OCI-LY1 (cell line): Measurements from ENCODE around the gene AGAP1.

Experiments
- H2AFZ ChIP-seq: fragments of 200-600 bp; sonication (generic), shearing (Covaris generic); 2 replicates; pipeline ENCODE4 v1.6.0; 2014; ENCODE audit warnings: antibody characterized with exemption, mild to moderate bottlenecking, low read length
- H3F3A ChIP-seq: fragments of 200-600 bp; sonication (generic), shearing (Covaris generic); 2 replicates; pipeline ENCODE4 v1.6.0; 2014; ENCODE audit warnings: mild to moderate bottlenecking, antibody characterized with exemption, low read length, moderate library complexity; ENCODE audit not compliant: insufficient read depth
- H3K27ac ChIP-seq: fragments of 200-600 bp; sonication (generic); 2 replicates; pipeline ENCODE4 v1.5.1; 2014; ENCODE audit warnings: low read length, mixed run types, mild to moderate bottlenecking, low read depth; ENCODE audit not compliant: poor library complexity, severe bottlenecking
- H3K27me3 ChIP-seq: fragments of 200-600 bp; sonication (generic); 2 replicates; pipeline ENCODE4 v1.6.0; 2014; ENCODE audit warnings: antibody characterized with exemption, mild to moderate bottlenecking, low read length, moderate library complexity; ENCODE audit not compliant: insufficient read depth
- H3K36me3 ChIP-seq: fragments of 200-600 bp; sonication (generic); 2 replicates; pipeline ENCODE4 v1.6.1; 2014; ENCODE audit warnings: mild to moderate bottlenecking, antibody characterized with exemption, low read length, moderate library complexity, mixed read lengths; ENCODE audit not compliant: insufficient read depth
- H3K4me1 ChIP-seq: fragments of 200-600 bp; sonication (generic); 2 replicates; pipeline ENCODE4 v1.5.1; 2014; ENCODE audit warnings: mild to moderate bottlenecking, low read length, moderate library complexity; ENCODE audit not compliant: insufficient read depth, severe bottlenecking
- H3K4me2 ChIP-seq: fragments of 200-600 bp; sonication (generic), shearing (Covaris generic); 2 replicates; pipeline ENCODE4 v1.6.1; 2014; ENCODE audit warnings: low read length
- H3K4me3 ChIP-seq: fragments of 200-600 bp; sonication (generic); 2 replicates; pipeline ENCODE4 v1.5.1; 2014; ENCODE audit warnings: low read length, low read depth, mild to moderate bottlenecking, mixed read lengths; ENCODE audit not compliant: poor library complexity, severe bottlenecking
- H3K79me2 ChIP-seq: fragments of 200-600 bp; shearing (Covaris generic); 2 replicates; pipeline ENCODE4 v1.6.1; 2016; ENCODE audit warnings: mixed run types, low read length, mixed read lengths; ENCODE audit not compliant: insufficient read depth
- H3K9ac ChIP-seq: fragments of 200-600 bp; sonication (generic), shearing (Covaris generic); 2 replicates; pipeline ENCODE4 v1.6.1; 2014; ENCODE audit warnings: mild to moderate bottlenecking, low read length, mixed read lengths
- H3K9me2 ChIP-seq: fragments of 200-600 bp; sonication (generic), shearing (Covaris generic); 2 replicates; pipeline ENCODE4 v1.6.1; 2014; ENCODE audit warnings: low read depth, mild to moderate bottlenecking, low read length, mixed read lengths
- H3K9me3 ChIP-seq: fragments of 200-600 bp; shearing (Covaris generic); 2 replicates; pipeline ENCODE4 v1.6.1; 2014; ENCODE audit warnings: low read length, mixed read lengths
- H4K20me1 ChIP-seq: fragments of 200-600 bp; sonication (generic), shearing (Covaris generic); 2 replicates; pipeline ENCODE4 v1.6.0; 2016; ENCODE audit warnings: mild to moderate bottlenecking, low read length; ENCODE audit not compliant: insufficient read depth
- EZH2 ChIP-seq: fragments of 200-600 bp; sonication (generic), shearing (Covaris generic); IDR thresholded peaks from 2 replicates; pipeline ENCODE4 v1.8.0; 2017; ENCODE audit warnings: borderline replicate concordance, mixed run types, mild to moderate bottlenecking, antibody characterized with exemption, low read length, moderate library complexity, mixed read lengths
- TF ChIP-seq, protein P1 (sequence below): fragments of 200-600 bp; sonication (generic), shearing (Covaris generic); IDR thresholded peaks from 2 replicates; pipeline ENCODE4 v1.5.1; 2017; ENCODE audit warnings: mild to moderate bottlenecking, antibody characterized with exemption, low read length, moderate library complexity, mixed read lengths

AGAP1 gene

DNA sequence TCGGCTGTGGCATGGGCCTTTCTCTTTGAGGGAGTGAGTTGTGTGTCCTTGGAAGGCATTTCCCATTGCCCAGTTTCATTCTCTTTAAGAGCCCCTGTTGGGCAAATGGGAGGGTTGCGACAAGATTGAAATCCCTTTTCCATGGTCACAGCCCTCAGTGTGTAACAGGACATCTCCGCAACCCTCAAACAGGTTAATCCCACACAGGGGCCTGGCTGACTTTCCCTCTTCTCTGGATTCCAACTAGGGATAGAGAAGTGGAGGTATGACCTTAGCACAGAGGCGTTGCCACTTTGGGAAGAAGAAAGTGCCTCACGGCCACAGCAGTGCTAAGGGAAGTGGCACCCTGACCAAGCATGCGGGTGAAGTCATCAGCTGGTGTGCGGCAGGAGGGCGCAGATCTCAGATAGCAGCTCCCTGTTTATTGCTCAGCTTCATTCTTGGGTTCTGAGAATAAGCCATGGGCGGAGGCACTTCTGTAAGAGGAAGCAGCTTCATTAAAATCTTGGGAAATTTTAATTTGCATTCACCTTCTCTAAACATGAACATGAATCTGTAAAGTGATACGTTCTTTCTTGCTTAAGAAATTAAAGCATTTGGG is 417.9 kb downstream of the AGAP1 start:
- no peaks in the 10 kb centered on the region for H3K27me3 ChIP-seq
- H3F3A ChIP-seq = no peaks in the 10 kb centered on the region
- TF ChIP-seq, protein P1, sequence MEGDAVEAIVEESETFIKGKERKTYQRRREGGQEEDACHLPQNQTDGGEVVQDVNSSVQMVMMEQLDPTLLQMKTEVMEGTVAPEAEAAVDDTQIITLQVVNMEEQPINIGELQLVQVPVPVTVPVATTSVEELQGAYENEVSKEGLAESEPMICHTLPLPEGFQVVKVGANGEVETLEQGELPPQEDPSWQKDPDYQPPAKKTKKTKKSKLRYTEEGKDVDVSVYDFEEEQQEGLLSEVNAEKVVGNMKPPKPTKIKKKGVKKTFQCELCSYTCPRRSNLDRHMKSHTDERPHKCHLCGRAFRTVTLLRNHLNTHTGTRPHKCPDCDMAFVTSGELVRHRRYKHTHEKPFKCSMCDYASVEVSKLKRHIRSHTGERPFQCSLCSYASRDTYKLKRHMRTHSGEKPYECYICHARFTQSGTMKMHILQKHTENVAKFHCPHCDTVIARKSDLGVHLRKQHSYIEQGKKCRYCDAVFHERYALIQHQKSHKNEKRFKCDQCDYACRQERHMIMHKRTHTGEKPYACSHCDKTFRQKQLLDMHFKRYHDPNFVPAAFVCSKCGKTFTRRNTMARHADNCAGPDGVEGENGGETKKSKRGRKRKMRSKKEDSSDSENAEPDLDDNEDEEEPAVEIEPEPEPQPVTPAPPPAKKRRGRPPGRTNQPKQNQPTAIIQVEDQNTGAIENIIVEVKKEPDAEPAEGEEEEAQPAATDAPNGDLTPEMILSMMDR = no peak
- TF ChIP-seq EZH2 = no peak
- no peak overlapping the region for H3K9ac ChIP-seq
- H3K36me3 ChIP-seq = no peaks in the 10 kb centered on the region
- no peaks in the 10 kb centered on the region for H3K9me2 ChIP-seq
- H3K4me2 ChIP-seq = no peak overlapping the region
- no peak overlapping the region for H2AFZ ChIP-seq
- H3K4me1 ChIP-seq = no peaks in the 10 kb centered on the region
- no peak overlapping the region for H3K27ac ChIP-seq
- H3K79me2 ChIP-seq = no peaks in the 10 kb centered on the region
- no peaks in the 10 kb centered on the region; the same call in 1 of the 2 replicates for H4K20me1 ChIP-seq
- no peaks in the 10 kb centered on the region for H3K9me3 ChIP-seq
- no peak overlapping the region for H3K4me3 ChIP-seq

DNA sequence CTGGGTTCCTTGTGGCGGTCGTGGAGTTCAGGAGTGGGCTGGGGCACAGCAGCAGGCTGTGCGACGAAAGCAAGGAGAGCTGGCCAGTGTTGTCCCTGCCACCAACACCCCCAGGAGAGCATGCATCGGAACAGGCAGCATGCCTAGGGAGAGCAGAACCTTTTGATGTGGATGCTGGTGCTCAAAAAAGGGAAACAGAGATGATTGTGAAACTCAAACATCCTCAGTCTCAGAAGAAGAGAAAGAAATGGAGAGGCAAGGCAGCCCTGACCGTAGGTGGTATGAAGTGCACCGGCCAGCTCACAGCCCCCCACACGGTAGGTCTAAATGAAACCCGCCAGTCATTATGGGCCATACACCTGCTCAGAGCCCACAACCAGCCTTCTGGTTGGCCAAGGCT is 420.9 kb downstream of the AGAP1 start:
- no peak overlapping the region for H3K4me2 ChIP-seq
- TF ChIP-seq, protein P1 = no peak
- TF ChIP-seq EZH2 = no peak
- H3F3A ChIP-seq = no peaks in the 10 kb centered on the region
- no peaks in the 10 kb centered on the region for H3K27me3 ChIP-seq
- no peak overlapping the region for H3K27ac ChIP-seq
- H3K9ac ChIP-seq = no peak overlapping the region
- H3K4me3 ChIP-seq = no peak overlapping the region
- no peaks in the 10 kb centered on the region for H3K9me2 ChIP-seq
- no peaks in the 10 kb centered on the region; the same call in 1 of the 2 replicates for H4K20me1 ChIP-seq
- H2AFZ ChIP-seq = no peak overlapping the region
- no peaks in the 10 kb centered on the region for H3K9me3 ChIP-seq
- H3K36me3 ChIP-seq = no peaks in the 10 kb centered on the region
- no peaks in the 10 kb centered on the region for H3K79me2 ChIP-seq
- H3K4me1 ChIP-seq = no peaks in the 10 kb centered on the region

DNA sequence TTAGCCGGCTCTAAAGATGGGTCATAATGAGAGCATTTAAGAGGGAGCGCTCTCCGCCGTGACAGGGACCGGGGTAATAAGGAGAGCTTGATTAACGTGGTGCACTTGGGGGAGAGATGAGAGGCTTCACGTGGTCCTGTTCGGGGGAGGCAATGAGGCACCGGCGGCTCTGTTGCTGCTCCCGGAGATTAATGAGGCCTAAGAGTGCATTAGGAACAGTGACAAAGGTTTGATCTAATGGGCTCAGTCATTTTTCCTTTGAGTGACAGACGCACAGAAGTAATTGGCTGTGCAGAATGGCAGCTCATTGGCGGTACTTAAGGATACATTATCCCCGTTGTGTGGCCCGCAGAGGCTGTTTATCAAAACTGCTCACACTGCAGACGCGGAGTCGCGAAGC is 423.7 kb downstream of the AGAP1 start:
- no peaks in the 10 kb centered on the region for H3K9me3 ChIP-seq
- no peaks in the 10 kb centered on the region; the same call in 1 of the 2 replicates for H4K20me1 ChIP-seq
- H3K9me2 ChIP-seq = no peaks in the 10 kb centered on the region
- no peaks in the 10 kb centered on the region for H3K27me3 ChIP-seq
- no peak overlapping the region for H3K4me3 ChIP-seq
- H3K79me2 ChIP-seq = no peaks in the 10 kb centered on the region
- H3K4me1 ChIP-seq = no peaks in the 10 kb centered on the region
- H3K9ac ChIP-seq = no peak overlapping the region
- no peak overlapping the region for H3K27ac ChIP-seq
- H2AFZ ChIP-seq = no peak overlapping the region
- H3F3A ChIP-seq = no peaks in the 10 kb centered on the region
- H3K36me3 ChIP-seq = no peaks in the 10 kb centered on the region
- no peak overlapping the region for H3K4me2 ChIP-seq
- TF ChIP-seq, protein P1 = no peak
- TF ChIP-seq EZH2 = no peak
